MCF 10A (cell line): ENCODE results near the gene SERPINB10. TPM values are rescaled to one million over a fixed set of nuclear protein-coding genes. Genes with fewer than 3 reads are reported as not detected.
"Not testable (repeated sequence)": the region's sequence is repeated elsewhere in the genome, so short reads cannot be mapped to it uniquely, and the experiment has no call there.

ENCODE experiments used
- BruUV-seq: library from RNA; stranded (reverse); fragments of 400-500 nt; replicated peaks from 2 replicates; lab custom pipeline; 2021; lab: Mats Ljungman, UMichigan
- CTCF ChIA-PET: fragments of 300-600 bp; sonication (Branson Sonifier 250); formaldehyde crosslinking; extraction: SDS; loops from one replicate; lab custom pipeline; 2021; ENCODE audit warnings: antibody characterized with exemption, inconsistent platforms; lab: Yijun Ruan, JAX
- POLR2A ChIA-PET: fragments of 300-600, 350-650 bp; sonication (Branson Sonifier 250); formaldehyde crosslinking; extraction: SDS; loops from one replicate; lab custom pipeline; 2020; ENCODE audit warnings: antibody characterized with exemption, inconsistent platforms; lab: Yijun Ruan, JAX
- DNase-seq: peaks from one replicate; pipeline ENCODE4 v3.0.0-alpha.2; 2018; ENCODE audit not compliant: unreplicated experiment
- H3K27ac Mint-ChIP-seq: one replicate; pipeline ENCODE4 v1.8.0; 2022; ENCODE audit warnings: mild to moderate bottlenecking, low read depth, mixed read lengths; ENCODE audit not compliant: unreplicated experiment
- H3K27me3 Mint-ChIP-seq: one replicate; pipeline ENCODE4 v1.8.0; 2022; ENCODE audit warnings: mixed read lengths; ENCODE audit not compliant: insufficient read depth, unreplicated experiment
- H3K36me3 Mint-ChIP-seq: one replicate; pipeline ENCODE4 v1.8.0; 2022; ENCODE audit warnings: mild to moderate bottlenecking, moderate library complexity, mixed read lengths; ENCODE audit not compliant: insufficient read depth, unreplicated experiment
- H3K4me1 Mint-ChIP-seq: one replicate; pipeline ENCODE4 v1.8.0; 2022; ENCODE audit warnings: mixed read lengths; ENCODE audit not compliant: insufficient read depth, unreplicated experiment
- H3K4me3 Mint-ChIP-seq: one replicate; pipeline ENCODE4 v1.8.0; 2022; ENCODE audit warnings: mild to moderate bottlenecking, moderate library complexity, mixed read lengths; ENCODE audit not compliant: unreplicated experiment
- H3K9me3 Mint-ChIP-seq: one replicate; pipeline ENCODE4 v1.8.0; 2022; ENCODE audit warnings: mixed read lengths; ENCODE audit not compliant: unreplicated experiment
- intact Hi-C: fragments of 100-400 bp; cut with micrococcal nuclease; formaldehyde crosslinking; loops from 2 replicates; pipeline ENCODE4 v1.14.1; 2022
- total RNA-seq: library from RNA; stranded (reverse); gene quantifications from 2 replicates; pipeline ENCODE4 v1.2.3, GENCODE V29; 2022
- TF ChIP-seq, protein P1 (sequence below): fragments of 200-600 bp; IDR thresholded peaks from one replicate; pipeline ENCODE4 v1.8.0; 2022; ENCODE audit warnings: antibody characterized with exemption, mild to moderate bottlenecking; ENCODE audit not compliant: unreplicated experiment

Gene SERPINB10
- total RNA-seq, 1 experiment from 2014 or later = not detected

DNA sequence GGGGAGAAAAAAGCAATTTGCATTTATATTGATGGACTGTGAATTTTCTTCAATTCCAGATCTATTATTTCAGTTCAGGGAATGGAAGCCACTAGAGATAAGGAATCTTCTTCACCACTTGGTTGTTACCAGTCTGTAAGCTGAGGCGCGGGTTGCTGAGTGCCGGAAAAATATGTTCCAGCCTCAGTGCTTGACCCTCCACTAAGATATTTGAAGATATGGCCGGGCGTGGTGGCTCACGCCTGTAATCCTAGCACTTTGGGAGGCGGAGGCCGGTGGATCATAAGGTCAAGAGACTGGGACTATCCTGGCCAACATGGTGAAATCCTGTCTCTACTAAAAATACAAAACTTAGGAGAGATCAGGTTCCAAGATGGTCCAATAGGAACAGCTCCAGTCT, 32.2 kb downstream of the SERPINB10 start:
- Mint-ChIP-seq H3K27me3 (no peaks in the 10 kb centered on the region), H3K4me1 (no peaks in the 10 kb centered on the region), H3K27ac (no peak overlapping the region), H3K9me3 (peaks cover 17% of the 10 kb centered on the region), H3K36me3 (no peaks in the 10 kb centered on the region), H3K4me3 (no peak overlapping the region)
- POLR2A ChIA-PET = interaction anchor here (0.7 kb wide), 1 partner anchor 406 kb away, joined by 3 read pairs; no protein-coding TSS in a partner anchor
- TF ChIP-seq, protein P1, sequence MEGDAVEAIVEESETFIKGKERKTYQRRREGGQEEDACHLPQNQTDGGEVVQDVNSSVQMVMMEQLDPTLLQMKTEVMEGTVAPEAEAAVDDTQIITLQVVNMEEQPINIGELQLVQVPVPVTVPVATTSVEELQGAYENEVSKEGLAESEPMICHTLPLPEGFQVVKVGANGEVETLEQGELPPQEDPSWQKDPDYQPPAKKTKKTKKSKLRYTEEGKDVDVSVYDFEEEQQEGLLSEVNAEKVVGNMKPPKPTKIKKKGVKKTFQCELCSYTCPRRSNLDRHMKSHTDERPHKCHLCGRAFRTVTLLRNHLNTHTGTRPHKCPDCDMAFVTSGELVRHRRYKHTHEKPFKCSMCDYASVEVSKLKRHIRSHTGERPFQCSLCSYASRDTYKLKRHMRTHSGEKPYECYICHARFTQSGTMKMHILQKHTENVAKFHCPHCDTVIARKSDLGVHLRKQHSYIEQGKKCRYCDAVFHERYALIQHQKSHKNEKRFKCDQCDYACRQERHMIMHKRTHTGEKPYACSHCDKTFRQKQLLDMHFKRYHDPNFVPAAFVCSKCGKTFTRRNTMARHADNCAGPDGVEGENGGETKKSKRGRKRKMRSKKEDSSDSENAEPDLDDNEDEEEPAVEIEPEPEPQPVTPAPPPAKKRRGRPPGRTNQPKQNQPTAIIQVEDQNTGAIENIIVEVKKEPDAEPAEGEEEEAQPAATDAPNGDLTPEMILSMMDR = no peak
- intact Hi-C loops = no loop called here
- no peak for DNase-seq
- CTCF ChIA-PET = no interaction called here
- BruUV-seq = no TSS peak

DNA sequence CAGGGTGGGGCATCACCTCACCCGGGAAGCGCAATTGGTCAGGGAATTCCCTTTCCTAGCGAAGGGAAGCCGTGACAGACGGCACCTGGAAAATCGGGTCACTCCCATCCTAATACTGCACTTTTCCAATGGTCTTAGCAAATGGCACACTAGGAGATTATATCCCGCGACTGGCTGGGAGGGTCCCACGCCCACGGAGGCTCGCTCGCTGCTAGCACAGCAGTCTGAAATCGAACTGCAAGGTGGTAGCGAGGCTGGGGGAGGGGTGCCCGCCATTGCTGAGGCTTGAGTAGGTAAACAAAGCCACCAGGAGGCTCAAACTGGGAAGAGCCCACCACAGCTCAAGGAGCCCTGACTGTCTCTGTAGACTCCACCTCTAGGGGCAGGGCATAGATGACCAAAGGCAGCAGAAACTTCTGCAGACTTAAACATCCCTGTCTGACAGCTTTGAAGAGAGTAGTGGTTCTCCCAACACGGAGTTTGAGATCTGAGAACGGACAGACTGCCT, 32.8 kb downstream of the SERPINB10 start:
- H3K4me3 Mint-ChIP-seq, H3K4me1 Mint-ChIP-seq, BruUV-seq, H3K27me3 Mint-ChIP-seq, intact Hi-C loops, H3K36me3 Mint-ChIP-seq, H3K27ac Mint-ChIP-seq, DNase-seq: not testable (repeated sequence)
- H3K9me3 Mint-ChIP-seq = peaks cover 17% of the 10 kb centered on the region
- CTCF ChIA-PET = interaction anchor here (1.1 kb wide), 2 partner anchors 35 to 349 kb away, joined by 3 to 4 read pairs; no protein-coding TSS in a partner anchor
- POLR2A ChIA-PET = interaction anchor here (0.7 kb wide), 1 partner anchor 406 kb away, joined by 3 read pairs; no protein-coding TSS in a partner anchor

DNA sequence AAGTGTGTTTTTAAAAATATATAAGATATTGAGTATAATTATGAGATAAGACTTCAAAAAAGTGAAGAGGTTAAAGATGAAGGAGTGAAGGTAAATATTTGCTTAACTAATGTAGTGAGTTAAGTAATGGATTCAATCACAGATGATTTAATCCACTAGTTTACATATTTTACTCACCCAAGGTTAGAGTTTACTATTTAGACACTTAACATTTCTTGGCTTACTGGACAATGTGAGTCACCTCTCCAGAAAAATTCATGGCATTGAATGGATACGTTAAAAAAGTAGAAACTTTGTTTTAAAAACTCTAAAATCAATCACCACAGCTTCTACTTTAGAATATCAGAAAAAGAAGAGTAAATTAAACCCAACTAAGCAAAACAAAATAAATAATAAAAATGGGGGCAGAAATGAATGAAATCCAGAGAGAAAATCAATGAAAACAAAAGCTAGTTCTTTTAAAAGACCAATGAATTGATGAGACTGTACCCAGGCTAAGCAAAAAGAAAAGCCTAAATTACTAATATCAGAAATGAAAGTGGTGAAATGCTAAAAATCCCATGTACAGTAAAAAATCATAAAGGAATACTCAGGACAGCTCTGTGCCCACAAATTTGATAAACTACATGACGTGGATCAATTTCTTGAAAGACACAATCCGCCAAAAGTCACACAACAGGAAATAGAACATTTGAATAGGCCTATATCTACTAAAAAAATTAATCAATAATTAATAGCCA, 39.5 kb downstream of the SERPINB10 start:
- no TSS peak for BruUV-seq
- Mint-ChIP-seq H3K27ac (no peak overlapping the region), H3K9me3 (peaks cover 16% of the 10 kb centered on the region), H3K36me3 (no peaks in the 10 kb centered on the region), H3K27me3 (no peaks in the 10 kb centered on the region), H3K4me1 (peaks cover 5% of the 10 kb centered on the region), H3K4me3 (no peak overlapping the region)
- CTCF ChIA-PET = no interaction called here
- DNase-seq = no peak
- intact Hi-C loops = no loop called here
- POLR2A ChIA-PET = no interaction called here
- TF ChIP-seq, protein P1 = no peak

DNA sequence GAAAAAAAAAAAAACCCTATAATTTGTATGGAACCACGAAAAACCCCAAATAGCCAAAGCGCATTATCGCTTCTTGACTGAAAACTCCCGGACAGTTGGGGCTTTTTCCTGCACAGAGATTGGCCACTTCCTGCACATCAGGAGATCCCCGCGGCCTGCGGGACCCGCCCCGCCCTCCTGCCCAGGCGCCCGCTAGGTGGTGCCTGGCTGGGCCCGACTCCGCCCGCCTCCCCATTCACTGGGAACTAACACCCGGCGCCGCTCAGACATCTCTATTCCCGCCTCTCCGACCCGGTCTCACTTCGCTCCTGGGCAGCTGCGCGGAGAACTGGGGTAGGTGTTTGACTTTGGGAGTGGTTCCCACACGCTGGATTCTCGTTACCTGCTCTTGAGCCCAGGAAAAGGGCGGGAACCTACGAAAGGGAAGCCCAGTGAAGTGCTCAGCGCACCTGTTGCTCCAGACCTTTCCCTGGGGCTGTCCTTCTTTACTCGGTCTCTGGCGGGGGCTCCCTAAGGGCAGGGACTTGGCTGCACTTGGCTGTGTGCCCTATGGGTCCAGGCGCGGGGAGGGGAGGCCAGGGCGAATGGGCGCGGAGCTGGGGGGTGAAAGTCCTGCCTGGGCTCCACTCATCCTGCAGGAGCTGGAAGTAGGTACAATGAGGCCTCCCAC, 41.4 kb downstream of the SERPINB10 start, which contains the start of gene HMSD:
Gene HMSD, plus strand, starts transcription at position 234 of the 670 bp plus-strand sequence. CDS start 4,155 bp downstream, outside the sequence.
- Mint-ChIP-seq H3K27ac (no peak within 1 kb of the TSS), H3K4me1 (peaks cover 5% of the 10 kb centered on the region), H3K4me3 (no peak within 1 kb of the TSS), H3K36me3 (no peaks in the 10 kb centered on the region), H3K27me3 (no peaks in the 10 kb centered on the region), H3K9me3 (peaks cover 2% of the 10 kb centered on the region)
- BruUV-seq = no TSS peak
- POLR2A ChIA-PET = no interaction called here
- no peak for DNase-seq
- CTCF ChIA-PET = interaction anchor here (0.6 kb wide), 1 partner anchor 1075 kb away, joined by 3 read pairs; no protein-coding TSS in a partner anchor
- intact Hi-C loops = no loop called here
- TF ChIP-seq, protein P1 = no peak
